HepG2 (cell line): ENCODE measurements around the gene PRRC2A. TPM values are rescaled to one million over a fixed set of nuclear protein-coding genes. Genes with fewer than 3 reads are reported as not detected.

ENCODE experiments used
- EZH2 ChIP-seq: conservative IDR thresholded peaks from 2 replicates; pipeline ENCODE4 v1.6.1; 2012; ENCODE audit warnings: mild to moderate bottlenecking, low read depth, low read length, moderate library complexity
- GLI4 ChIP-seq: sonication (generic); formaldehyde crosslinking; IDR thresholded peaks from 2 replicates; pipeline ENCODE4 v1.5.1; 2020; ENCODE audit warnings: missing genetic modification reagents, mild to moderate bottlenecking, moderate library complexity, borderline replicate concordance
- HNRNPLL ChIP-seq: fragments of 200-400 bp; formaldehyde crosslinking; IDR thresholded peaks from 2 replicates; pipeline ENCODE4 v1.6.1; 2017; ENCODE audit warnings: mild to moderate bottlenecking, low read depth, low read length; ENCODE audit not compliant: poor library complexity, severe bottlenecking
- NFIC ChIP-seq: IDR thresholded peaks from 2 replicates; pipeline ENCODE4 v1.6.1; 2012; ENCODE audit warnings: mild to moderate bottlenecking, low read length, inconsistent platforms
- NFYC ChIP-seq: IDR thresholded peaks from 2 replicates; pipeline ENCODE4 v1.6.1; 2016; ENCODE audit warnings: missing genetic modification reagents, missing compliant biosample characterization
- NONO ChIP-seq, 2 experiments: fragments of 450-650 bp in 1 of 2; sonication (generic) in 1 of 2; formaldehyde crosslinking in 1 of 2; IDR thresholded peaks in 1 of 2; conservative IDR thresholded peaks in 1 of 2; 2 replicates each; pipeline versions ENCODE4 v1.6.1 to v1.8.0; 2017 to 2022; ENCODE audit warnings: mild to moderate bottlenecking in 1 of 2, missing genetic modification reagents in 1 of 2, moderate library complexity in 1 of 2
- SMYD3 ChIP-seq: sonication (generic); formaldehyde crosslinking; IDR thresholded peaks from 2 replicates; pipeline ENCODE4 v1.8.1; 2023; ENCODE audit warnings: mild to moderate bottlenecking, missing genetic modification reagents
- SP2 ChIP-seq: sonication (generic); formaldehyde crosslinking; IDR thresholded peaks from 2 replicates; pipeline ENCODE4 v1.5.1; 2020; ENCODE audit warnings: mild to moderate bottlenecking, missing genetic modification reagents
- TOPORS ChIP-seq: sonication (generic); formaldehyde crosslinking; IDR thresholded peaks from 2 replicates; pipeline ENCODE4 v1.8.0; 2023; ENCODE audit warnings: mild to moderate bottlenecking, missing genetic modification reagents
- YEATS4 ChIP-seq: sonication (generic); formaldehyde crosslinking; IDR thresholded peaks from 2 replicates; pipeline ENCODE4 v1.4.0; 2020; ENCODE audit warnings: missing genetic modification reagents, borderline replicate concordance
- ZKSCAN8 ChIP-seq: IDR thresholded peaks from 2 replicates; pipeline ENCODE4 v1.6.1; 2016; ENCODE audit warnings: borderline replicate concordance, missing genetic modification reagents, missing compliant biosample characterization
- ZNF224 ChIP-seq: sonication (generic); formaldehyde crosslinking; IDR thresholded peaks from 2 replicates; pipeline ENCODE4 v1.5.0; 2020; ENCODE audit warnings: mild to moderate bottlenecking, missing genetic modification reagents
- ZNF329 ChIP-seq: sonication (generic); formaldehyde crosslinking; IDR thresholded peaks from 2 replicates; pipeline ENCODE4 v1.9.0; 2021; ENCODE audit warnings: low read depth, mild to moderate bottlenecking, missing genetic modification reagents
- ZNF546 ChIP-seq: sonication (generic); formaldehyde crosslinking; conservative IDR thresholded peaks from 2 replicates; pipeline ENCODE4 v1.8.1; 2023; ENCODE audit warnings: mild to moderate bottlenecking, missing genetic modification reagents
- ZNF616 ChIP-seq: sonication (generic); formaldehyde crosslinking; IDR thresholded peaks from 2 replicates; pipeline ENCODE4 v1.5.0; 2020; ENCODE audit warnings: low read depth, mild to moderate bottlenecking, missing genetic modification reagents
- ZNF660 ChIP-seq: sonication (generic); formaldehyde crosslinking; IDR thresholded peaks from 2 replicates; pipeline ENCODE4 v1.5.1; 2020; ENCODE audit warnings: mild to moderate bottlenecking, low read depth, missing genetic modification reagents, borderline replicate concordance
- polyA plus RNA-seq, 8 experiments: library from polyadenylated mRNA; depleted of rRNA in 3 of 8; stranded (reverse) in 7 of 8; unstranded in 1 of 8; fragments of >200 nt; fragmentation: Illumina TruSeq in 4 of 8; extraction: Trizol in 4 of 8; gene quantifications; 2 replicates each; pipeline versions ENCODE4 v1.2.1 to v1.2.3, GENCODE V29; 2011 to 2016; ENCODE audit warnings: low read depth in 4 of 8, missing spikeins in 1 of 8, mixed read lengths in 1 of 8; ENCODE audit not compliant: insufficient read depth in 1 of 8
- total RNA-seq, 5 experiments: library from RNA; depleted of rRNA; stranded (reverse); fragments of >200 nt; fragmentation: Illumina TruSeq; extraction: Trizol; gene quantifications; 2 replicates each; pipeline ENCODE4 v1.2.3, GENCODE V29; 2016; ENCODE audit warnings: low read depth in 1 of 5
- TF ChIP-seq, protein P1 (sequence below): sonication (generic); formaldehyde crosslinking; IDR thresholded peaks from 2 replicates; pipeline ENCODE4 v1.4.0; 2020; ENCODE audit warnings: missing genetic modification reagents
- TF ChIP-seq, protein P2 (sequence below): IDR thresholded peaks from 2 replicates; pipeline ENCODE4 v1.6.1; 2016; ENCODE audit warnings: mild to moderate bottlenecking, missing biosample characterization, missing genetic modification reagents
- TF ChIP-seq, protein P3 (sequence below): sonication (generic); formaldehyde crosslinking; IDR thresholded peaks from 2 replicates; pipeline ENCODE4 v1.5.1; 2020; ENCODE audit warnings: missing genetic modification reagents, mild to moderate bottlenecking, borderline replicate concordance

Gene PRRC2A
- total and polyA plus RNA-seq, 2 of the 13 experiments (the other 11 are each of a cell fraction or from before 2014, with no cell fraction given), result 38.9 to 47.4 TPM

DNA sequence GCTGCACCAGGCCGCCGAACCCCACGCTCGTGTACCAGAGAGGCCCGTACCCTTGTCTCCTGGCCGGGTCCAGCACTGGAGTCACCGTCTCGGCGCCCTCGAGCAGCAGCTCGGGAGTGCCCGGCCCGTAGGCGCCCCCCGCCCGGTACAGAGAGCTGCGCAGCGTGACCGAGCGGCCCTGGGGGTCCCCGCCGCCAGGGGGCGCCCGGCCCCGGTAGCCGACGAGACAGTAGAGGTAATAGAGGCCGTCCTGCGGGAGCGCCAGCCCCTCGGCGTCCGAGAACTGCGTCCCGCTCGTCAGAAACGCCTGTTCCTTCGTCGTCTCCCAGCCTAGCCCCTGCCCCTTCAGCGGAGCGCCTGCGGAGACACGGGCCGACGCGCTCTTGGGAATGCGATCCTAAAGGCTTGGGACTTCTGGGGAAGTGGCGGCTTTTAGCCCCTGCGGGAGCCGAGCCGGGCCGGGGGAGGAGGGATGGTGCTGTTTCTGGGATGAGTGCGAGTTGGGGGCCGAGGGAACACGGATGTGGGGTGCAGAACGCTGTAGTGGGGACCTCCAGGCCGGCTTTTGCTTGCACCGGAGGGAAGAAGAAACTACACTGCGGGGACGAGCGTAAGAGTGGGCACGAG lies 39.6 kb upstream of the PRRC2A start (continued):
- TF ChIP-seq, protein P1, sequence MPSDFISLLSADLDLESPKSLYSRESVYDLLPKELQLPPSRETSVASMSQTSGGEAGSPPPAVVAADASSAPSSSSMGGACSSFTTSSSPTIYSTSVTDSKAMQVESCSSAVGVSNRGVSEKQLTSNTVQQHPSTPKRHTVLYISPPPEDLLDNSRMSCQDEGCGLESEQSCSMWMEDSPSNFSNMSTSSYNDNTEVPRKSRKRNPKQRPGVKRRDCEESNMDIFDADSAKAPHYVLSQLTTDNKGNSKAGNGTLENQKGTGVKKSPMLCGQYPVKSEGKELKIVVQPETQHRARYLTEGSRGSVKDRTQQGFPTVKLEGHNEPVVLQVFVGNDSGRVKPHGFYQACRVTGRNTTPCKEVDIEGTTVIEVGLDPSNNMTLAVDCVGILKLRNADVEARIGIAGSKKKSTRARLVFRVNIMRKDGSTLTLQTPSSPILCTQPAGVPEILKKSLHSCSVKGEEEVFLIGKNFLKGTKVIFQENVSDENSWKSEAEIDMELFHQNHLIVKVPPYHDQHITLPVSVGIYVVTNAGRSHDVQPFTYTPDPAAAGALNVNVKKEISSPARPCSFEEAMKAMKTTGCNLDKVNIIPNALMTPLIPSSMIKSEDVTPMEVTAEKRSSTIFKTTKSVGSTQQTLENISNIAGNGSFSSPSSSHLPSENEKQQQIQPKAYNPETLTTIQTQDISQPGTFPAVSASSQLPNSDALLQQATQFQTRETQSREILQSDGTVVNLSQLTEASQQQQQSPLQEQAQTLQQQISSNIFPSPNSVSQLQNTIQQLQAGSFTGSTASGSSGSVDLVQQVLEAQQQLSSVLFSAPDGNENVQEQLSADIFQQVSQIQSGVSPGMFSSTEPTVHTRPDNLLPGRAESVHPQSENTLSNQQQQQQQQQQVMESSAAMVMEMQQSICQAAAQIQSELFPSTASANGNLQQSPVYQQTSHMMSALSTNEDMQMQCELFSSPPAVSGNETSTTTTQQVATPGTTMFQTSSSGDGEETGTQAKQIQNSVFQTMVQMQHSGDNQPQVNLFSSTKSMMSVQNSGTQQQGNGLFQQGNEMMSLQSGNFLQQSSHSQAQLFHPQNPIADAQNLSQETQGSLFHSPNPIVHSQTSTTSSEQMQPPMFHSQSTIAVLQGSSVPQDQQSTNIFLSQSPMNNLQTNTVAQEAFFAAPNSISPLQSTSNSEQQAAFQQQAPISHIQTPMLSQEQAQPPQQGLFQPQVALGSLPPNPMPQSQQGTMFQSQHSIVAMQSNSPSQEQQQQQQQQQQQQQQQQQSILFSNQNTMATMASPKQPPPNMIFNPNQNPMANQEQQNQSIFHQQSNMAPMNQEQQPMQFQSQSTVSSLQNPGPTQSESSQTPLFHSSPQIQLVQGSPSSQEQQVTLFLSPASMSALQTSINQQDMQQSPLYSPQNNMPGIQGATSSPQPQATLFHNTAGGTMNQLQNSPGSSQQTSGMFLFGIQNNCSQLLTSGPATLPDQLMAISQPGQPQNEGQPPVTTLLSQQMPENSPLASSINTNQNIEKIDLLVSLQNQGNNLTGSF (CRISPR knock-in tag), result no peak
- TF ChIP-seq NFIC, result no peak
- 0 out of 2 replicates have a peak, but pooled peaks have one; percentile 55 for TF ChIP-seq TOPORS
- no peak for TF ChIP-seq SP2
- no peak for TF ChIP-seq NFYC (CRISPR knock-in tag)
- TF ChIP-seq, protein P2, sequence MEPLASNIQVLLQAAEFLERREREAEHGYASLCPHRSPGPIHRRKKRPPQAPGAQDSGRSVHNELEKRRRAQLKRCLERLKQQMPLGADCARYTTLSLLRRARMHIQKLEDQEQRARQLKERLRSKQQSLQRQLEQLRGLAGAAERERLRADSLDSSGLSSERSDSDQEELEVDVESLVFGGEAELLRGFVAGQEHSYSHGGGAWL (CRISPR knock-in tag), result peak; percentile 92
- no peak for TF ChIP-seq NONO (IDR thresholded peaks at IDR 0.05)
- TF ChIP-seq NONO (CRISPR knock-in tag; conservative IDR thresholded peaks at IDR 0.05), result peak; percentile 82
- no peak for TF ChIP-seq SMYD3 (CRISPR knock-in tag)
- 0 out of 2 replicates have a peak, but pooled peaks have one; percentile 55 for TF ChIP-seq ZNF546
- no peak for TF ChIP-seq ZNF616 (CRISPR knock-in tag)
- peak; percentile 97 for TF ChIP-seq HNRNPLL
- no peak; the same call in 1 of the 2 replicates for TF ChIP-seq ZKSCAN8 (CRISPR knock-in tag)
- peak; percentile 76 for TF ChIP-seq YEATS4 (CRISPR knock-in tag)
- peak; percentile 28; the same call in 1 of the 2 replicates for TF ChIP-seq ZNF224 (CRISPR knock-in tag)
- no peak for TF ChIP-seq ZNF660 (CRISPR knock-in tag)
- TF ChIP-seq GLI4 (CRISPR knock-in tag), result no peak
- no peak for TF ChIP-seq EZH2
- TF ChIP-seq, protein P3, sequence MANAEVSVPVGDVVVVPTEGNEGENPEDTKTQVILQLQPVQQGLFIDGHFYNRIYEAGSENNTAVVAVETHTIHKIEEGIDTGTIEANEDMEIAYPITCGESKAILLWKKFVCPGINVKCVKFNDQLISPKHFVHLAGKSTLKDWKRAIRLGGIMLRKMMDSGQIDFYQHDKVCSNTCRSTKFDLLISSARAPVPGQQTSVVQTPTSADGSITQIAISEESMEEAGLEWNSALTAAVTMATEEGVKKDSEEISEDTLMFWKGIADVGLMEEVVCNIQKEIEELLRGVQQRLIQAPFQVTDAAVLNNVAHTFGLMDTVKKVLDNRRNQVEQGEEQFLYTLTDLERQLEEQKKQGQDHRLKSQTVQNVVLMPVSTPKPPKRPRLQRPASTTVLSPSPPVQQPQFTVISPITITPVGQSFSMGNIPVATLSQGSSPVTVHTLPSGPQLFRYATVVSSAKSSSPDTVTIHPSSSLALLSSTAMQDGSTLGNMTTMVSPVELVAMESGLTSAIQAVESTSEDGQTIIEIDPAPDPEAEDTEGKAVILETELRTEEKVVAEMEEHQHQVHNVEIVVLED (CRISPR knock-in tag), result peak; percentile 23; the same call in 1 of the 2 replicates
- TF ChIP-seq ZNF329 (CRISPR knock-in tag), result no peak
